HG02759 (cell line): ENCODE results near the gene FBXW11.
"Not testable (repeated sequence)": the region's sequence is repeated elsewhere in the genome, so short reads cannot be mapped to it uniquely, and the experiment has no call there.

Experiments used
- ATAC-seq: cut with Tn5 transposase; IDR thresholded peaks from one replicate; pipeline ENCODE4 v1.9.1; 2021; ENCODE audit warnings: mild to moderate bottlenecking, moderate library complexity; ENCODE audit not compliant: unreplicated experiment

The FBXW11 gene

DNA sequence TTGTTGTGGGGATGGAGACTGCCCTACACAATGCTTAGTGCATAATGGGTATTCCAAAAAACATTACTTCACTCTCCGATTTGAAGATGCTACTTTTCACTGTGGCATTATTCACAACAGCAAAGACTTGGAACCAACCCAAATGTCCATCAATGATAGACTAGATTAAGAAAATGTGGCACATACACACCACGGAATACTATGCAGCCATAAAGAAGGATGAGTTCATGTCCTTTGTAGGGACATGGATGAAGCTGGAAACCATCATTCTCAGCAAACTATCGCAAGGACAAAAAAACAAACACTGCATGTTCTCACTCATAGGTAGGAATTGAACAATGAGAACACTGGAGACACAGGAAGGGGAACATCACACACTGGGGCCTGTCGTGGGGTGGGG lies 90.7 kb downstream of the FBXW11 start:
- ATAC-seq: not testable (repeated sequence)

DNA sequence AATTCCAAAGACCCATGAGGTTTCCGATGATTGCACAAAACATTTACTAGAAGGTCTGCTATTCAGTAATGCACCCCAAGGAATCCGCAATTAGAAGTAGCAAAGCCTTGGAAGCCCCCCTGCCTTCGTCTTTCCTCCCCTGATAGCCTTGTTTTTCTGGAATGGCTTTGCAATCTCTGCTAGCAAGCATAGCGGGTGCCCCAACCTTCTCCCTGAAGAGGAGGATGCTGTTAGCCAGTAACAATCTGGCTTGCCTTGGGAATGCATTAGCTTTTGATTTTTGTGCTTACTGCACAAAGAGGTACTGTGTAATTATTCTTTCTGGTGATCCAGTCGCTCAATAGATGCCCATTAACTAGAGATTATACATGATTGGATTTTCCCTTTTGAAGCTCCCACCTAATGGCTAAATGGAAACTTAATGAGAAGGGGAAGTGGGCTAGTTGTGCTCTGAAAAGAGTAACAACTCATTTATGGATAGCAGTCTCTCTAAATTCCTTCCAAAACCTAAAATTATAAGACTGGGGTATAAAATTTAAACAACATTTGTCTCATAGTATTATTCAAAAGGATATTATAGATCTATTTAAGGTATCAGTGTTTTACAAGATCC lies 91.6 kb downstream of the FBXW11 start:
- no peak for ATAC-seq

DNA sequence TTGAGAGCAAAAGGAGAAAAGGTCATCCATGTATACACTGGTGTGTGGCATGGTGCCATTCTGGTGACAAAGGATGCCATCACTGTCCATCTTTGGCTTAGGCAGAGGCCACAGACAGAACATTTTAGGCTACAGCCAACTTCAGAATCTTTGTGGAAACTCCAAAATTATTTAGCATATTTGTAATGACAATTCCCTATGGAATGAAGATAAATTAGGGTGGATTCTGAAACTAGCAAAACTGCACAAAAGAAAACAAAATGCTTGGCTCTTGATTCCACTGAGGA lies 92.5 kb downstream of the FBXW11 start:
- no peak for ATAC-seq

DNA sequence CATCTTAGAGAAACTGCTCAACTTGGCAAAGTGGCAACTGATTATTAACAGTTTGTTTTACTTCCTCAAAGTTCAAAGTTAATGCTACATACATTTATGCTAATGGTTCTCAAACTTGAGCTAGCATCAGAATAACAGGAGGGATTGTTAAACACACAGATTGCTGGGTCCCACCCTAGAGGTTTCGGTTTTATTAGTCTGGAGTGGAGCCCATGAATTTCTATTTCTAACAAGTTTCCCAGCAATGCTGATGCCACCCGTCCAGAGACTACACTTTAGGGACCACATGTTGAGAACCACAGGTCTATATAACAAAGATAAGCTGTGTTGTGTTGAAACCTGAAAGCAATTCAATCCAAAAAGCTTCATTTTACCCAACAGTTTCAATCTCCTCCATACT lies 95.3 kb downstream of the FBXW11 start:
- ATAC-seq: peak; percentile 41

DNA sequence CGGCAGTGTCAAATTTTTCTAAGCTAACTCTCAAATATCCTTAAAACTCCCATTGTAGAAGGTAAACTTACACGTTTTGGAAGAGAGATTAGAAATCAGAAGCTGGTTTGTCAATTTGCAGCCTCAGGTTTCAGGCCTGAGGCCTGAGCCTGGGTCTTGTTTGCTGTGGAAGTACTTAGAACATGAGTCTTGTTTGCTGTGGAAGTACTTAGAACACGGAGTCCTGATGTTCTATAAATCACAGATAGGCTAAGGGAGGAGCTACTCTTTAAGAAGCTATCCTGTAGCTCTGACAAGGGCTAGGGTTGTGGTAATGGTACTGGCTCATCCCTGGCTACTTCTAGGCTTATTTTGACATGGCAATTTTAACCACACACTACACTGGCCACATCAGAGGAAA lies 97.8 kb downstream of the FBXW11 start:
- no peak for ATAC-seq

DNA sequence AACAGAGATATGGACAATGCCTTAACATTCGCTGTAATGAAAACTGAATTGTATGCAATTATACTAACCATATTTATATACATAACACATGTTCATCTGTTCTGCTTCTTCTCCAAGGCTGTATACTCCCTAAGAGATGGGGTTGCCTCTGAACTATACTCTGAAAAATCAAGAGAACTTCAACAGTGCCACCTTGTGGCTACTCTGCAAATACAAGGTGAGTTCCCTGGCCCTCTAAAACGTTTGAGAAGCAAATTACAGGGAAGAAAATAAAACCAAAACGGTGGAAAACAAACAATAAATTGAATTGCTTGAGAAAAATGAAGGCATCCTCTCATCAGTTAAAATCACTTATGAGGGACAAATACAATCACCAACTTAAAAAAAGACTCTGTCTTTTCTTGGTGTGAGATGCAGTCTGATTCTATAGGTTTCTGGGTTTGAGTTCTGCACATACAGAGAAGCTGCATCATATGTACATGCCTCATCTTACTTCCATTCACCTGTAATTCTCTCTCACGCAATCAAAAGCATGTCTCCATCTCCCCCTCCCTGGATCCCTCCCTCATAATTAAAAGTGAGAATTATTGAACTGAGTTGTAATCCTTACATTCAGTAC lies 98.6 kb downstream of the FBXW11 start:
- peak; percentile 59 for ATAC-seq

DNA sequence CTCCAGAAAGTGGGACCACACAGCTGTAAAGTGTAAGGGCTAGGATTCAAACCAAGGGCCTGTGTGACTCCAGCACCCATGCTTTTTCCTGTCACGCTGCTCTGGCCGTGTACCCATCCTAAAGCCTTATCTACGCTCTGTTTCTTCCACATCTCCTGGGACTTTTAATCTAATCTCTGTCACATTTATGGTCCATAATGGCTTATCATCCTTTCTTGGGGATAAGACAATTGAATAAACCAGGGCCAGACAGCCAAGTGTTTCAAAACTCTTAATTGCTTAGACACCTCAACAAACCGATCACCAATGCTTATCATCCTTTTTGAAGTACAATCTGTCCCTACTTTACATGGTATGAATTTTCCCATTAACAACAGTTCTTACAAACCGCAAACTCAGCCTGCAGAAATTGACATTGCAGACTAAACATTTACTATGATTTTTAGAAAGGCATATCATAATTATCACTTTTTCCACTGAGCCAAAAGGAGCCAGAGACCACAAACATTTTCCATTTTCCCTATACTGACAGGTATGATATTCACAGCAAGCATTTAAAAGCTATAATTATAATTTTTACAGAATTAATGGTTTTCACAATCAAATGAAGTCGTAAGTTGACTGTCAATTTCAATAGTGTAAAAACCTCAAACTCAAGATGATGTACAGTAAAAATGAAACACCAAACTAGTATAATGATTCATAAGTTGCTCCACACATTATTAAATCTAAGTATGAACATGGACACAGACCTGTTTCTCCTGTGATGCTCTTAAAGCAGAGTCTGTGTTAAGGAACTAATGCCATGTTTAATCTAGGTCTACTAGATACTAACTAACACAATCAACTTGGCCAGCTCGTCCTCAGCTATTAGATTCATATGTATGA lies 99.5 kb downstream of the FBXW11 start:
- ATAC-seq: no peak

DNA sequence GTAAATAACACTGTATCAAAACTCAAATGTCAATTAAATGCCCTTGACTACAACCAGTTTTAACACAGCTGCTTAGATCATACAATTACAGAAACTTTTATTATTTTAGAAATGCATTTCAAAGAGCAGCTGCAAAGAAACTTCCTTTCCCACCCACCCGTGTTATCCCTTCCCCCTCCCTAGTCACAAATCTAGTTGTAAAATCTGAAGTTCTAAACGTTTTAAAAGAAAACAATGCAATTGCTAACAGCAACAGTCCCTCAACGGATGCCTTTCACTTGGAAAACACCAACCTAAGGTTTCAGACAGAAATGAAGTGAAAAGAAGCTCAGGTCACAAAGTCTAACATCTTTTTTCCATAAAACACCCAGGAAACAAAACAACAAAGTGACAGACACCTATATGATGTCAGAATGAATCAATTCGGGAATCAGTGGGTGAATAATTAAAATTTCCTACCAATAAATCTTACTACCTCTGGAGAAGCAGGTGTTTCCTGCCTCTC lies 100.3 kb downstream of the FBXW11 start:
- ATAC-seq: no peak

DNA sequence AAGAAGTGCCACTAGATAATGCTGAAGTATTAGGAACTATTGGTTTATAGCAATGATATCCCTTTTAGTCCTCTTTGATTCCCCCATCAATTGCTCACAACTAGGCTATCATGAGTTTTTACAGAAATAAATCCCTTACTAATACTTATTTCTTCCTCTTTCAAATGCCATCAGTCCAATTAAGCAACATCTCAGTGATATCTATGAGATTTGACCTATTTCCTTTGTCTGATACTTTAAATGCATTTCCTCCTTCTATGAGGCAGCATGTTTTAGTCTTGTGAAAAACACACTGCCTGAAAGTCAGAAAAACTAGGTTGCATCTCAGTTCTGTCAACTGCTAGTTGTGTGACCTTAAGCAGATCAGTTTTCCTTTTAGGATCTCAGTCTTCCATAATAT lies 101.6 kb downstream of the FBXW11 start:
- no peak for ATAC-seq

DNA sequence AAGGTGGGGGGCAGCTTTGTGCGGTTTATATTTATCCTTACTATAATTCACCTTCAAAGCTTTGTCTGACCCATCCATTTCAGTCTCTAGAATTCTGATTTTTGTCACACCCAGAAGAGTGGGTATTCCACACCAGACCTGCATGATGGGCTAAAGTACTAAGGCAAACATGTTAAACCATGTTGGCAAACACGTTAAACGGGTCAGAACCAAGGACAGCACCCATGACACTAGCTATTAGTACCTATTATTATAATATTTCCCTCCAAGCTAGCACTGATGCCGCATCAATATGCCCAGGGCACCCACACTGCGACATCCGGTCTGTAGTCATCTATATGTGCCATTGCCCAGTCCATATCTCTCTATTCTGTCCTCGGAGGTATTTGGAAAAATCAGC lies 104.7 kb downstream of the FBXW11 start:
- no peak for ATAC-seq

DNA sequence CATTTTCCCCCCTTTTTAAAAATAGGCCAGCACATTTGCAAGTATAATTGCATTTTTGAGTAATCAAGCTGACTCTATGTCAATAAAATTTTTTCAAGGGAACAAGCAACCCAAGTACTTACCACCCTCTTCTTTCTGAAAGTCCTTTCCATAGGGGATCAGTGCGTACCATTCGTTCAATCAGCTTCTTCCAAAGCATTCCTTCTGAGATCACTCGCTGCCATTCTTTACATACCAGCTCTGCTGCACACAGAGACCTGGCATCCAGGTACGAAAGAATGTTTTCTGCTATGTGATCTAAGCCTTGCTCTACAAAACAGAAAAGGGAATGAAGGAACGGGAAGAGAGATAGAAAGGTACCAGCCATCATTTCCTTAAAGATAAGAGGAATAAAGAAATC lies 106.6 kb downstream of the FBXW11 start:
- ATAC-seq: no peak

DNA sequence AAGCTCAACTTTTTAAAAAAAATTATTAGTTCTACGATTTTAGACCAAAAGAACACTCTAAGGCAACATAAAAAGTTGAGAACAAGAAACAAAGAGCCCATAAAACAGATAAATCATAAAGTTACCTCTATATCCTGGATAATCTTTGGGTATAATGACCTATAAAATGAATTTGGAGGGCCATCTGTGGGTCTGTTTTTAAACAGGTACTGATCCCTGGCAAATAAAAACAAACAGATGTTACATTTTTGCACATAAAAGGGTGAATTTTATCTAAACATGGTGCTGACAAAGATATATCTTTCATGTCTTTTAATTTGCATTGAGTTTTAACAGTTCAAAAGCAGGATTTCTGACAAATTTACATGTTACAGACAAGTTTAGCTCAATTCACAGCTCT lies 107.6 kb downstream of the FBXW11 start:
- no peak for ATAC-seq

DNA sequence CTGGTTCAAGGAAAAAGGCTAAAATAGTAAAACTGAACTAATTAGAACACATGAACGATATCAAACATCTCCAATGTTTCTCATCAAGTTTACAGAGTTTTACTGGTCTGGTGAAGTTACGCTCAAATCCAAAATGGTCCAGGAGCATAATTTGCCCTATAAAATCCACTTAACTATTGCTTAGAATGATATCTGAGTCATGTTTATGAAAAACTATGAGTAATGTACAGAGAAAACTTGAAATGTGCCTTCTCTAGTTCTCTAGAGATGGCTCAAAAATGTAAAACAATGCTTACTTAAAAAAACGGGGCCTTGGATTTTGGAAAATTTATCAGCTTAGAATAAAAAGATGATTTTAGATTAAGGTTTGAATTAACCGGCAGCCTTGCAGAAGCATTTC lies 108.1 kb downstream of the FBXW11 start:
- no peak for ATAC-seq

DNA sequence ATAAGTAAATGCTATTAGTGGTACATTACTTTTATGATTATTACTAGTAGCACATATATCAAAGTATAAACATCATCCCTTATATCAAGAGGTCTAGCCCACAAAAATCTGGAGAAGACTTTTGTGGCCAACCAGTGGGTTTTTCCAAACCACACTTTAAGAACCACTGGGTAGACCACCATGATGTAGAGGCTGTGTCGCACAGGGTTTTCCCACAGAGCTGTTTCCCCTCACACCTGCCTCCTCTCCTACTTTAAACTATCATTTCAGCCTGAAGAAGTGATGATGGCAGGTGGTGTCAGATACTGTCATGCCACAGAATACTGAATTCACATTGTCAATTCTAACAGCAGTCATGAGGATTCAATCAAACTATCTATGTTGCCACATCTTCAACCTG lies 109.2 kb downstream of the FBXW11 start:
- no peak for ATAC-seq

DNA sequence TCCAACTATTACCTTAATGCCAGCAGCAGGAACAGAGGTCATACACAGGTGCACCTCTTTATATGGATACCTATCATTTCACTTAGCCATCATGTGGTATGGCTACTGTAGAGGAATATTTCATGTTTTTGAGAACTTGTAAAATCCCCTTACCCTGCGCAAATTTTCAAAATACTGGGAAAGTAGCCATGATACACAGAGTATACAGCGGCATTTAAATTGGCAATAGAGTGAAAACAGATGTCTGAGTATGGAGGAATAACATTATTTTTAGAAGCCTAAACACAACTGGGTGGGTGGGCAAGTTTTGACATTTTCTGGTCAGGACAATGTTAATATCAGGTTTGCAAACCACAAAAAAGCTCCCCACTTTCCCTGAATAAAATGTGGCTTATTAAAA lies 111.4 kb downstream of the FBXW11 start:
- ATAC-seq: no peak

DNA sequence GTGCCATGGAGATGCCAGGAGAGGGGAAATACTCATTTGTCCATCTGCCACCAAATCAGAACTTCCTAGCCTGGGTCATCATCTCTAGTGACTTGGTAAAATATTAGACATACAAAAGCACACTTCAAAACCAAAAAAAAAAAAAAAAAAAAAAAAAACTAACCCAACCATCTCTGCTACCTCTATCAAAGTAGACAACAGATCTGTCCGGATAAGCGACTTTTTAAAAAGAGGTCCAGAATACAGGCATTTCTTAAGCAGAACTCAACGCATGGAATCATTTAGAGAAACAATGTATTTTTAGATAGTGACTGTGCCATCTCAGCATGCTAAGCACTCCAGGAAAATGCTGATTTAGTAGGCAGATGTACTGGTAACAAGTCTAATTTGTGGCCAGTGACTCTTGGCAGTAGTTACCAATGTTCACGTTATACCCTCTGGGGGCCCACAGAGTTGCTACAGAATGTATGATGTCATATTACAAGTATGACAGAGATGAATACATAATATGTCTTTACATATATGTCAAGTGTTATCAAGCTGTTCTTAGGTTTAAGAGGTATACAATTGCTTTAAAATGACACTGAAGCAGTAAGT lies 113.0 kb downstream of the FBXW11 start:
- ATAC-seq: no peak

DNA sequence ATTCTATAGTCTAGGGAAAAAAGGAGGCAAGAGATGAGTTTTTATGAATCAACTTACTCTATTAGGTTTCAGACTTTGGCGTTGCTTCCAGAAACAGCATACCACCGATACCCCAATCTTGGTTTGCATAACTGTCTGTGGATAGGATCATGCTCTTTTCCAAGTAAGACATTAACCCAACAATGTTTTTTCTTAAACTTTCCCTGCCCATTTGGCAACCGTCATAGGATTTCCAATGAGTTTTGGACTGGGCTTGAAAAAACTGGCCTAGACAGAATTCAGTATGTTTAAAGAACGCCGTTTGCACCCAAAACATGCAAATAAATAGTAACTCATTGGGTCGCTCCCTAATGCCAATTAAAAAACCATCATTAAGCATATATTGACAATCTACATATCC lies 114.8 kb downstream of the FBXW11 start:
- no peak for ATAC-seq

DNA sequence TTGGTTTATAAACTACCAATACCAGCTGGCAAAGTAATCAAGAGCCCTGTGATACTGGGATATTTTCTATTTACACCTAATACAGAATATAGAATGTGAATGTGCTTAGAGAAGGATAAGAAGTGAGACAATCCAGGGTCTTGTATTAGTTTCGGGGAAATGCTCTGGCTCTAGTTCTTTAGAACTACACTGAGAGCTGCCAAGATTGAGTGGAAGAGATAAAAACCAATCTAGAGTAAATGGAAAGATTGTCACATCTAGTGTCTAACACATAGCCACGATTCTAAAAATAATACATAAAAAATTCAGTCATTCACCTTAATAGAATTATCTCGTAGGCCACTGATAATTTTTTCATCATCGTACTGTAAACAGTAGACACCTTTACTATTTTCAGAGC lies 115.3 kb downstream of the FBXW11 start:
- no peak for ATAC-seq

DNA sequence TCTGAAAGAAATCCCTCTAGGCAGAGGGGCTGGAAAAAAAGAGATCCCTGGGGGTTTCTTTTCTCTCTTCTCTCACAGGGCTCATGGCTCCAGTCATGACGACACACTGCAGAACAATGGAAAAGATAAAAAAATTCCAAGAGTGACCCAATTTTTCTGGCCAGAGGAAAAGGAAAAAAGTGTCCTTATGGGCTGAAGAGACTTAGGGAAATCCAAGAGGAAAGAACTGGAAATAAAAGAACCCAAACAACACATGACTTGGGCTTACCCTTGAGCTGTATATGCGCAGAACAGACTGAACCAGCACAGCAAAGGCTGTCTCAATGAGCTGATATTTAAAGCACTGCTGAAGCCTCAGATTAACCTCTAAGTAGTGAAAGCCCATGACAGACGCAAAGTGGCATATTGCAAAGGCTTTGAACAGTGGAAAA lies 118.4 kb downstream of the FBXW11 start:
- no peak for ATAC-seq

DNA sequence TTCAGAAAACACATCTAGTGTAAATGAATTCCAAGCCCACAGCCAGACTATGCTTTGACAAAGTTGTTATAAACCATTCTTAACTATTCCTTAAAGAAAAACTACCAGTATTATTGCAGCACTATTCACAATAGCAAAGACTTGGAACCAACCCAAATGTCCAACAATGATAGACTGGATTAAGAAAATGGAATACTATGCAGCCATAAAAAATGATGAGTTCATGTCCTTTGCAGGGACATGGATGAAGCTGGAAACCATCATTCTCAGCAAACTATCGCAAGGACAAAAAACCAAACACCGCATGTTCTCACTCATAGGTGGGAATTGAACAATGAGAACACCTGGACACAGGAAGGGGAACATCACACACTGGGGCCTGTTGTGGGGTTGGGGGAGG lies 120.4 kb downstream of the FBXW11 start:
- ATAC-seq: not testable (repeated sequence)

DNA sequence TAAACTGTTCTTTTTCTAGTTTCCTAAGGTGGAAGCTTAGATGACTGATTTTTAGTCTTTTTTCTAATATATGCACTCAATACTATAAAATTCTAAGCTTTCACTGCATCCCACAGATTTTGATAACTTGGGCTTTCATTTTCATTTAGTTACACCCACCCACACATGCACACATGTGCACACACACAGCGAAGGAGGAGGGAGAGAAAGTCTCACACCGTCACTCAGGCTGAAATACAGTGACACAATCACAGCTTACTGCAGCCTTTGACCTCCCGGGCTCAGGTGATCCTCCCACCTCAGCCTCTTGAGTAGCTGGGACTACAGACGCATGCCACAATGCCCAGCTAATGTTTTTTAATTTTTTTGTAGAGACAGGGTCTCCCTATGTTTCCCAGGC lies 124.3 kb downstream of the FBXW11 start:
- no peak for ATAC-seq

DNA sequence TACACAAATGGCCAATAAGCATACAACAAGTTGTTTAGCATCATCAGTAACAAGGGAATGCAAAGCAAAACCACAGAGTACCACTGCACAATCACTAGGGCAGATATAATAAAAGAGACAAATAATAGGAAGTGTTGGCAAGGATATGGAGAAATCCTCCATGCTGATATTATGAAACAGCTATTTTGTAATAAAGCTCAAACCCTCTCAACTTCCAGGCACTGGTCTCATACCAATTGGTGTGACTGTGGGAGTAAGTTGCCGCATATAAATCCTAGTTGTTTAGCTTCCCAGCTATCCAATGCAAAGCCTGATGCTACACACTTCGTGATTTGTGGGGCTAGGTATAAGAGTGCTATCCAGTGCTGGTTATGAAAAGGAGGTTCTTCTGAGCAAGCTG lies 132.2 kb downstream of the FBXW11 start:
- no peak for ATAC-seq
